Activated T-cell treated with anti-CD3 and anti-CD28 coated beads for 24 hours (primary cell): Measurements from ENCODE around the gene ZNF622.

Experiments used
- DNase-seq: peaks from one replicate; pipeline ENCODE4 v3.0.0-alpha.2; 2020; ENCODE audit warnings: low read depth

The ZNF622 gene

GRCh38 chr5:16431490-16431889 lies 34.1 kb downstream of the ZNF622 start:
- DNase-seq, result no peak

GRCh38 chr5:16430349-16431089 lies 35.1 kb downstream of the ZNF622 start:
- DNase-seq, result no peak

- no peak for DNase-seq
Measured at GRCh38 chr5:16428359-16428758, 37.2 kb downstream of the ZNF622 start.

- DNase-seq, result no peak
Measured at GRCh38 chr5:16427587-16427986, 38.0 kb downstream of the ZNF622 start.

- no peak for DNase-seq
Measured at GRCh38 chr5:16418471-16418922, 47.1 kb downstream of the ZNF622 start.

GRCh38 chr5:16417398-16418074 lies 48.1 kb downstream of the ZNF622 start:
- DNase-seq, result no peak

- no peak for DNase-seq
Measured at GRCh38 chr5:16414861-16415260, 50.7 kb downstream of the ZNF622 start.

- no peak for DNase-seq
Measured at GRCh38 chr5:16413166-16413860, 52.3 kb downstream of the ZNF622 start.

- no peak for DNase-seq
Measured at GRCh38 chr5:16412556-16412955, 53.0 kb downstream of the ZNF622 start.

- no peak for DNase-seq
Measured at GRCh38 chr5:16411741-16412455, 53.7 kb downstream of the ZNF622 start.

- no peak for DNase-seq
Measured at GRCh38 chr5:16411235-16411634, 54.4 kb downstream of the ZNF622 start.

- DNase-seq, result no peak
Measured at GRCh38 chr5:16410338-16410737, 55.3 kb downstream of the ZNF622 start.

GRCh38 chr5:16406630-16407029 lies 59.0 kb downstream of the ZNF622 start:
- no peak for DNase-seq

- DNase-seq, result no peak
Measured at GRCh38 chr5:16406023-16406422, 59.6 kb downstream of the ZNF622 start.
